OCI-M2 (cell line): ENCODE results near the gene BEND3.
"Not testable (repeated sequence)": the region's sequence is repeated elsewhere in the genome, so short reads cannot be mapped to it uniquely, and the experiment has no call there.

Experiments used
- DNase-seq: peaks from one replicate; lab custom pipeline; 2025; ENCODE audit not compliant: unreplicated experiment; lab: John Stamatoyannopoulos, UW

Gene BEND3

DNA sequence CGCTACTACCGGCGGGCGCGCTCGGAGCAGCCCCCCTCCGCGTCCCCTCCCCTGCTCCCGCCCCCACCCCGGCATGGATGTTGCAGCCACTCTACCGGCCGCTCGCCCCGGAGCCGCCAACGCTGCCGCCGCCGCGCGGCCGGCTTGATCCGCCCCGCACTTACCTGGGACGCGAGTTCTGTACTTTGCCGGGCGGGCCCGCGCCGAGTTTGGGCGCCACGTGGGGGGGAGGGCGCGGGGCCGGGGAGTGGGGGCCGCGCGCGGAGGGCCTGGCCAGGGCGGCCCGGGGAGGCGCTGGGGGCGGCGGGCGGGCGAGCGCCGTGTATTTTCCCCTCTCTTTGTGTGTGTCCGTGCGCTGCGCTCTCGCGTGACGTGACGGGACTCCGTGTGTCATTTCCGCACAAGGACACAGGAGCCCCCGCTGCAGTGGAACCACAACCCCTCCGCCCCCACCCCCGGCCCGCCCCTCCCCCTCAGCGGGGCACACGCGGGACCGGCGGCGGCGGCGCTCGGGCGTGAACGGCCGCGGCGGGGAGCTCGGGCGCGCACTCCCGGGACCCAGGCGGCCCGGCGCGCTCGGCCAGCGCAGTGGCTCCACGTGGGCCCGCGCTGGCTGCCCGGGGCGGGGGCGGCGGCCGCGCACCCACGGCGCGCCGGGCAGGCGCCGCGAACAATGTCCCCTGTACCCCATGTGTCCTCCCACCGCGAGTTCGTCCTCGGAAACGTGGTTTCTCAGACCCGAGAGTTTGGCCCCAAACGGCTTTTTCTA, at the start of gene BEND3:
Gene BEND3 (minus strand): TSS at position 590 of the 769 bp plus-strand sequence. CDS start 16,230 bp downstream, outside the sequence.
- no peak for DNase-seq

GRCh38 chr6:107164299-107164698, 49.0 kb upstream of the BEND3 start:
- DNase-seq: not testable (repeated sequence)

GRCh38 chr6:107161521-107161920, 46.2 kb upstream of the BEND3 start:
- DNase-seq: no peak

DNA sequence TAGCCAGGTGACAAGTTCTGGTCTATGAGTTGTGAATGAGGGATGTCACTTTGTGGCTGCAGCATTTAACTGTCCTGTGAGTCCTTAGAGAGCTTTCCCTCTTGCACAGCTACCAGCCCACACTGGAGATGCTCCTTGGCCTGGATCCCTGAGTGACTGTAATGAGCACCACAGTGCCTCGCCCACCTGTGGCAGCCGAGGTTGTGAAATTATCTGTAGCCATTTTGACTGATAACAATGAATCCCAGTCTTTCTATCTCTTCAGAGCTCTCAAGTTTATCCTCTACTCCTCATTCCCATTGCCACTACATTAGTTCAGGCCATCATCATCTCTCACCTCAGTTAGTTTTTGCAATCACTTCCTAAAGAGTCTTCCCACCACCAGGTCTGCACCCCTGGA, 41.3 kb upstream of the BEND3 start:
- no peak for DNase-seq

- DNase-seq: no peak
Measured at GRCh38 chr6:107154801-107155160, 39.5 kb upstream of the BEND3 start.

DNA sequence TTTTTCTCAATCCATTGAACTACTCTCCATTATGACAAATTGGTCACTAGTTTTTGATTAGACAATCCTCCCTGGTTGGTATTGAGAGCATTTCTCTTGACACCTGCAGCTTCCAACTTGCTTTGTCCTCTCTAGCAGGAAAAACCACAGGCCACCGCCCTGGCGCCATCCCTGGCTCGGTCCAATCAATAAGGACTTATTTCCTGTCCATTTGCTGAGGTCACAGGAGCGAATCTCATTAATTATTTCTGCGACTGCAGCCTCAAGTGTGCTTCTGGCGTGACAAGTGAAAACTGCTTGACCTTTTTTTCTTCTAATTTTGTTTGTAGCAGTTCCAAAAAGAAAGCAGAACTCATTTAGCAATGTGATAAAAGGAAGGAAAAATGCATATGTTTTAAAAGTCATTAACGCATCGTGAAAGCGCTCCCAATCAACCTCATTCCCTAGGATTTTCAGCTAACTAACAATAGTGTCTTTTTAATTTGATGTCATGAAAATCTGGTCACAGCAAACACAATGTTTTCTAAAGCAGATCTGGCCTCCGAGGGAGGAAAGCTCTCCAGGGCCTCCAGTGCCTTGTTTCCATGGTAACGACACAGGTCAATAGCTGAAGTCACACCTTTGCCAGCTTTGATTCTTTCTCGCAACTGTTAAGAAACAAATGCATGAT, 39.0 kb upstream of the BEND3 start:
- DNase-seq: no peak

- DNase-seq: no peak
Measured at GRCh38 chr6:107152638-107153430, 37.5 kb upstream of the BEND3 start.

- no peak for DNase-seq
Measured at GRCh38 chr6:107144666-107145065, 29.4 kb upstream of the BEND3 start.

- DNase-seq: no peak
Measured at GRCh38 chr6:107144014-107144413, 28.7 kb upstream of the BEND3 start.

GRCh38 chr6:107140581-107140980, 25.3 kb upstream of the BEND3 start:
- no peak for DNase-seq

GRCh38 chr6:107136324-107136723, 21.0 kb upstream of the BEND3 start:
- DNase-seq: not testable (repeated sequence)

- not testable (repeated sequence) for DNase-seq
Measured at GRCh38 chr6:107135048-107135680, 19.8 kb upstream of the BEND3 start.

GRCh38 chr6:107132330-107132954, 17.1 kb upstream of the BEND3 start:
- no peak for DNase-seq

GRCh38 chr6:107129370-107129925, 14.1 kb upstream of the BEND3 start:
- no peak for DNase-seq

DNA sequence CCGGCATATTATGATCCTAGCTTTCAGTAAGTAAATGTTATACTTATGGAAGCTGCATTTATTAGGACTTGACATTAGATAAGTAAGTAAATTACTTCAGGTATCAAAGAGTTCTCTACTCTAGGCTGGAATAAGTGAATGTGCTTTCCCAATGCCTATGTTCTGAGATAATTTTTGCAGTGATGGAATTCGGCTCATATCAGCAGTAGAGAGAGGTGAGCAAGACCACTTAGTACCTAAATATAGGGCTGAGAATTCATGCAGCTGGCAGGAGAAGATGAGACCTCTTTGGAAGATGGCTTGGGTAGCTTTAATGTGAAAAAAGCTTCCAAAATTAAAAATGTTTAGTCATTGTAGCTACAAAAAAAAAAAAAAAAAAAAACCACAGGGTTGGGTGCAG, 13.3 kb upstream of the BEND3 start:
- no peak for DNase-seq

DNA sequence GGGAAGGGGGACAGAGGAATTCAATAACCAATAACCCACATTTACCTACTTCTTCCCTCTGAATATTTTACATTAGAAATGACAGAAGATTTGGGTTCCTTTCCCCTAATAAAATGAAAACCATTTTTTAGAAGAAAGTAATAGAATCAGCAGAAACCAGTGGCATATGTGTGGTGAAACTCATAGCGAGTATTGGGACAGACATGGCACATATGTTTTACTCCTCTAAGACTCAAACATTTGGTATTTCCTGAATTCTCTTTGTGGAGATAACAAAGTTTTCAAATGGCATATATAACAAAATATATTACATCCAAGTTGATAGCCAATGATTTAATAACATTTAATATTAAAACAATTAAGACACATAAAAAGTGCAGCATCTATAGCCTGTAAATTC, 12.9 kb upstream of the BEND3 start:
- no peak for DNase-seq

DNA sequence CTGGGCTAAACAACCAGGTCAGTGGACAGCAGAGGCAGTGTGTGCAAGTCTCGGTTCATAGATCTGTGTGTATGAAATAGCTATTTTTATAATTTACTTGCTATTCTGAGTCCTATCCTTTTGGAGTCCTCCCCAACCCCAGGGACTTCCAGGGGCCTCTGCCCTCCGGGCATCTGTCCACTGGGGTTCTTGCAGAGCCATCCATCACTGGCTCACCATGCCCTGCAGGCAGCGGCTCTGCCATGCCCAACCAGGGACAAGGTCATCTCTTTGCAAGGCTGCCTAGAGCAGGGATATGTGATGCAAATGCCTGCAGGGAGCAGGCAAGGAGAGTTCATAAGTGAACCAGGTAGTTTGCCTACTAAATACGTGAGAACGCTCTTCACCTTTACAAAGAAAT, 10.5 kb upstream of the BEND3 start:
- no peak for DNase-seq

GRCh38 chr6:107124934-107125348, 9.6 kb upstream of the BEND3 start:
- DNase-seq: no peak

GRCh38 chr6:107123501-107123900, 8.2 kb upstream of the BEND3 start:
- DNase-seq: no peak

DNA sequence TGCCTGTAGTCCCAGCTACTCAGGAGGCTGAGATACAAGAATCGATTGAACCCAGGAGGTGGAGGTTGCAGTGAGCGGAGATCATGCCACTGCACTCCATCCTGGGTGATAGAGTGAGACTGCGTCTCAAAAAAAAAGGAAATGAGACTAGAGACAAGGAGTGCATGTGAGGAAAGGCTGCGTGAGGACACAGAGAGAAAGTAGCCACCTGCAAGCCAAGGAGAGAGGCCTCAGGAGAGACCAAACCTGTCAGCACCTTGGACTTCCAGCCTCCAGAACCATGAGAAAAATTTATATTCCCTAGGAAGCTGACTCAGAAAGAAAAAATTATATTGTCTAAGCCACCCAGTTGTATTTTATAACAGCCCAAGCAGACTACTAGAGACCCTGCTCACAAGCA, 7.4 kb upstream of the BEND3 start:
- no peak for DNase-seq
